ENCODE results near the gene E2F6. TPM values are rescaled to one million over a fixed set of nuclear protein-coding genes. Genes with fewer than 3 reads are reported as not detected.

Gene E2F6
- total RNA-seq, 1 experiment from 2014 or later = 35.5 TPM

DNA sequence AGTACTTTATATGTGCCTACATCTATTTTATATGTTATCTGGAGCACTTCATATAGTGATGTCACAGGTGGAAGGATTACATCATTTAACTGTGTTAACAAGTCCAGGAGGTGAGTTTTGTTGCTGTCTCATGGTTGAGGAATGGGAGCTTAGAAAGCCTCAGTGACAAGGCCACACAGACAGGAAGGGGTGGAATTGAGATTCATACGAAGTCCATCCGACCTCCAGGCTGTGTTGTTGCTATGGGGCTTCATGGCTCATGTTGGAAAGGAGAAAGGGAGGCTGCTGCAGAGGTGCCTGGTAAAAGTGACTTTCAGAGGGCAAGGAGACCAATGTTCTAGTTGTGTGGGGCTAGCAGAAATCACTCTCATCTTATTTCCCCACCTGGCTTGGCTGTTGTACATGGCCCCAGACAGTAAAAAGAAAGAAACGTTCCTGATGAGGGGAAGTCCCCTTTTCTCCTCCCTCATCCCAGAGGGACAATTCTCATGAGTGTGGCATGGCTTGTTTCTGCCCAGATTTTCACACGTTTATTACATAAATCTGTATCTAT is 36.9 kb upstream of the E2F6 start:
- no peak overlapping the region for H3K27ac ChIP-seq (ENCODE audit: low read depth, low read length, poor library complexity, severe bottlenecking)
- ChIA-PET POLR2A (ENCODE audit: low non-redundant PET) (no interaction called here), CTCF (no interaction called here)
- no peaks in the 10 kb centered on the region for H3K27me3 ChIP-seq (replicated peaks; ENCODE audit: insufficient read depth, low read depth, low read length, poor library complexity)
- BruUV-seq (replicated peaks) = no TSS peak
- TF ChIP-seq, protein P1, sequence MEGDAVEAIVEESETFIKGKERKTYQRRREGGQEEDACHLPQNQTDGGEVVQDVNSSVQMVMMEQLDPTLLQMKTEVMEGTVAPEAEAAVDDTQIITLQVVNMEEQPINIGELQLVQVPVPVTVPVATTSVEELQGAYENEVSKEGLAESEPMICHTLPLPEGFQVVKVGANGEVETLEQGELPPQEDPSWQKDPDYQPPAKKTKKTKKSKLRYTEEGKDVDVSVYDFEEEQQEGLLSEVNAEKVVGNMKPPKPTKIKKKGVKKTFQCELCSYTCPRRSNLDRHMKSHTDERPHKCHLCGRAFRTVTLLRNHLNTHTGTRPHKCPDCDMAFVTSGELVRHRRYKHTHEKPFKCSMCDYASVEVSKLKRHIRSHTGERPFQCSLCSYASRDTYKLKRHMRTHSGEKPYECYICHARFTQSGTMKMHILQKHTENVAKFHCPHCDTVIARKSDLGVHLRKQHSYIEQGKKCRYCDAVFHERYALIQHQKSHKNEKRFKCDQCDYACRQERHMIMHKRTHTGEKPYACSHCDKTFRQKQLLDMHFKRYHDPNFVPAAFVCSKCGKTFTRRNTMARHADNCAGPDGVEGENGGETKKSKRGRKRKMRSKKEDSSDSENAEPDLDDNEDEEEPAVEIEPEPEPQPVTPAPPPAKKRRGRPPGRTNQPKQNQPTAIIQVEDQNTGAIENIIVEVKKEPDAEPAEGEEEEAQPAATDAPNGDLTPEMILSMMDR (conservative IDR thresholded peaks at IDR 0.05; ENCODE audit: low read depth, low read length) = no peak
- no peak for TF ChIP-seq EZH2 (IDR thresholded peaks at IDR 0.05; ENCODE audit: borderline replicate concordance, low read depth, low read length, poor library complexity, severe bottlenecking)
- no peak overlapping the region for H3K4me3 ChIP-seq (ENCODE audit: low read depth, low read length, poor library complexity, severe bottlenecking)
- H3K4me1 ChIP-seq (ENCODE audit: insufficient read depth, low read length, poor library complexity, severe bottlenecking) = no peaks in the 10 kb centered on the region
- intact Hi-C loops (cut with micrococcal nuclease; ENCODE audit: unreplicated experiment) = no loop called here
- H3K36me3 ChIP-seq (ENCODE audit: insufficient read depth, low read length, poor library complexity, severe bottlenecking) = no peaks in the 10 kb centered on the region
- DNase-seq (ENCODE audit: low spot score) = no peak
- H3K9me3 ChIP-seq (ENCODE audit: low read depth, low read length, poor library complexity, severe bottlenecking) = peaks cover 4% of the 10 kb centered on the region

DNA sequence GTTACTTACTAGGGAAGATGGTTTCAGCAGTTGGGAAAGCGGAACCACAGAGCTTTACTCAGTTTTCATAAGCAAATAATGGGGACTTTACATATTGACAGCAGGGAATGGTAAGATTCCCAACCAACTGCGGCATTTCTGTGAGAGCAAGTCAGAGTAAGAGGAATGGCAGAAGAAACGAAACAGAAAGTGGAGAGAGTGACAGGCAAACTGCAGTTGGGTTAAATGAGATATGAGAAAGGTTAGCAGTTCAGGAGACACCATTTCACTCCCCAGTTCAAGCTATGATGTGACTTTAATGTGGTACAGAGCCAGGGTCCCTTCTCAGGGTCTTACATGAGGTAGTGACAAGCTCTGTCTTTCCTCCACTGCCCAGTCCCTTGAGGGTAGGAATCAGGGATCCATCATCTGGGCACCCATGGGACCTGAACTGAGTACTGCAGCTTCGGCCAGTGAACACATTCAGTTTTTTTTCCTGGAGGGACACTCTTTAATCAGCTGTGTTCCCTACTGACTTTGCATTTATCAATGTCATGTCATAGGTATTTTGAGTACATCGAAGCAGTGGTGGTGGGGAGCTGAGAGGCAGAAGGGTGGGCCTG is 34.8 kb upstream of the E2F6 start:
- peaks cover 4% of the 10 kb centered on the region for H3K9me3 ChIP-seq (ENCODE audit: low read depth, low read length, poor library complexity, severe bottlenecking)
- no TSS peak for BruUV-seq (replicated peaks)
- no peak overlapping the region for H3K4me3 ChIP-seq (ENCODE audit: low read depth, low read length, poor library complexity, severe bottlenecking)
- H3K27ac ChIP-seq (ENCODE audit: low read depth, low read length, poor library complexity, severe bottlenecking) = no peak overlapping the region
- no peaks in the 10 kb centered on the region for H3K4me1 ChIP-seq (ENCODE audit: insufficient read depth, low read length, poor library complexity, severe bottlenecking)
- intact Hi-C loops (cut with micrococcal nuclease; ENCODE audit: unreplicated experiment) = no loop called here
- POLR2A ChIA-PET (ENCODE audit: low non-redundant PET) = no interaction called here
- CTCF ChIA-PET = no interaction called here
- H3K27me3 ChIP-seq (replicated peaks; ENCODE audit: insufficient read depth, low read depth, low read length, poor library complexity) = no peaks in the 10 kb centered on the region
- no peak for TF ChIP-seq EZH2 (IDR thresholded peaks at IDR 0.05; ENCODE audit: borderline replicate concordance, low read depth, low read length, poor library complexity, severe bottlenecking)
- TF ChIP-seq, protein P1 (conservative IDR thresholded peaks at IDR 0.05; ENCODE audit: low read depth, low read length) = no peak
- no peak for DNase-seq (ENCODE audit: low spot score)
- no peaks in the 10 kb centered on the region for H3K36me3 ChIP-seq (ENCODE audit: insufficient read depth, low read length, poor library complexity, severe bottlenecking)

DNA sequence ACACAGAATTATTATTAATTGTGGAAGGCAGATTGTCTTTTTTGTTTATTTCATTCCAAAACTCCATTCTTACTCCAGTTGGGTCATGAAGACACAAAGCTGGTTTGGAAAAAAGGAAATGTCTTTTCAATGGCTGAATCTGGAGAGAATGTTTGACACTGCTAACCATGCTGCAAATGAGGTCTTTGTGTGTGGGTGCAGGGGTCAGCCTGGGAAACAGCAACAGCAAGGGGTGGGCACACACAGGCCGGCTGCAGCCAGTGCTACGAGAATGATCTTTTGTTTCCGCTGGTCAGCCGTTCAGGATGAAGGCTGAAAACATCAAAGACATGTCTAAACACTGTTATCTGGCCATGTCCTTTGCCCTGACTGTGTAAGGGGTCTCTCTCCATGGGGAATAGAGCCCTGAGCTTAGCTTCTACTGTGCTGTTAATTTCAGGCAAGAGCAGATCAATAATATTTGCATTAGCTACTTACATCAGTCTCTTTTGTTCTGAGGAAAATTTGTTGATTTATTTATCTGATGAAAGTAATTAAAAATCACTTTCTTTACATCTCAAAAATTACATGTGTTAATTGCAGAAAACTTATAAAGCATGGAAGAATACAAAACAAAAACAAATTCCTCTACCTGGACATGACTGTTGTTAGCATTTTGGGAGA is 33.3 kb upstream of the E2F6 start:
- H3K4me1 ChIP-seq (ENCODE audit: insufficient read depth, low read length, poor library complexity, severe bottlenecking) = no peaks in the 10 kb centered on the region
- intact Hi-C loops (cut with micrococcal nuclease; ENCODE audit: unreplicated experiment) = no loop called here

More for the DNA sequence above, 33.3 kb upstream of the E2F6 start:
- BruUV-seq (replicated peaks) = no TSS peak
- Histone ChIP-seq H3K4me3 (ENCODE audit: low read depth, low read length, poor library complexity, severe bottlenecking) (no peak overlapping the region), H3K27me3 (replicated peaks; ENCODE audit: insufficient read depth, low read depth, low read length, poor library complexity) (no peaks in the 10 kb centered on the region), H3K36me3 (ENCODE audit: insufficient read depth, low read length, poor library complexity, severe bottlenecking) (no peaks in the 10 kb centered on the region), H3K27ac (ENCODE audit: low read depth, low read length, poor library complexity, severe bottlenecking) (no peak overlapping the region), H3K9me3 (ENCODE audit: low read depth, low read length, poor library complexity, severe bottlenecking) (peaks cover 4% of the 10 kb centered on the region)
- ChIA-PET POLR2A (ENCODE audit: low non-redundant PET) (no interaction called here), CTCF (no interaction called here)
- no peak for TF ChIP-seq EZH2 (IDR thresholded peaks at IDR 0.05; ENCODE audit: borderline replicate concordance, low read depth, low read length, poor library complexity, severe bottlenecking)
- TF ChIP-seq, protein P1 (conservative IDR thresholded peaks at IDR 0.05; ENCODE audit: low read depth, low read length) = no peak
- DNase-seq (ENCODE audit: low spot score) = no peak

Data from A673 (cell line).